HEK293T (cell line): Measurements from ENCODE around the gene LAMA3.

ENCODE experiments used
- FOXK2 ChIP-seq: fragments of 450-650 bp; IDR thresholded peaks from 2 replicates; pipeline ENCODE4 v1.6.1; 2016; ENCODE audit warnings: mild to moderate bottlenecking
- FOXM1 ChIP-seq: fragments of 450-650 bp; IDR thresholded peaks from 2 replicates; pipeline ENCODE4 v1.6.1; 2017; ENCODE audit warnings: mild to moderate bottlenecking, borderline replicate concordance

DNA sequence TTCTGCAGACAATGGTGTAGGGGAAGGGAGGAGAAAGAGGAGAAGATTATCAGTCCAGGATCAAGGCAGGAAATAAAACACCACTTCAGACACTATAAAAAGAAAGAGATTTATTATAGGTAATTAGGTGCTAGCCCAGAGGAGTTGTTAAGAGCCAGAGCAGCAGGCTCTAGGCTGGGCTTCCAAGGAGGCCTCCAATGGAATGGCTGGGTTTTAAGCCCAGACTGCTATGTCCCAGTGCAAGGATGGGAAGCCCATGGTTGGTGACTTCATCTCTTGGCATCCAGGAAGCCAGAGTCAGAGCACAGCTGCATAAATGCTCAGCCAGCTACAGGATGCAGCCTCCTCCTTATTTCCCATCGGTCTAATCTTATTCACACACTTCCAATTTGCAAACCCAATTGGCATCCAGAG is 95.6 kb downstream of the LAMA3 start:
- TF ChIP-seq FOXK2 (no peak), FOXM1 (no peak)
